DND-41 (cell line): ENCODE results near the gene ATP9A.

Experiments
- CTCF ChIP-seq: IDR thresholded peaks from 2 replicates; pipeline ENCODE4 v1.5.1; 2012; ENCODE audit warnings: borderline replicate concordance, low read length, moderate library complexity, mild to moderate bottlenecking; ENCODE audit not compliant: poor library complexity, severe bottlenecking; ENCODE audit errors: extremely low read depth
- EZH2 ChIP-seq: IDR thresholded peaks from 3 replicates; pipeline ENCODE4 v1.6.1; 2012; ENCODE audit warnings: borderline replicate concordance, low read depth, mild to moderate bottlenecking, moderate library complexity, low read length, inconsistent platforms; ENCODE audit not compliant: severe bottlenecking

GRCh38 chr20:51567622-51568021, 200.6 kb downstream of the ATP9A start:
- TF ChIP-seq CTCF (no peak), EZH2 (no peak)
